Upper lobe of left lung (tissue), 4 donors: ENCODE results near the gene USP24.

Experiments used
- CTCF ChIP-seq, 6 experiments: fragments of 450-650 bp in 4 of 6; fragments of 200-600 bp in 2 of 6; sonication (generic) in 2 of 6; IDR thresholded peaks; one replicate each; pipeline ENCODE4 v1.5.1; 2016 to 2019; ENCODE audit warnings: antibody characterized with exemption in 6 of 6
- EP300 ChIP-seq, 4 donors: sonication (generic); formaldehyde crosslinking; IDR thresholded peaks; one replicate each; pipeline ENCODE4 v1.5.1; 2017; ENCODE audit warnings: antibody characterized with exemption in 4 of 4, control low read depth in 2 of 4
- POLR2A ChIP-seq, 4 donors: fragments of 450-650 bp; IDR thresholded peaks; one replicate each; pipeline ENCODE4 v1.5.1; 2016 to 2017; ENCODE audit warnings: antibody characterized with exemption in 4 of 4, mild to moderate bottlenecking in 2 of 4
- POLR2AphosphoS5 ChIP-seq, 2 donors: sonication (generic); formaldehyde crosslinking; IDR thresholded peaks; one replicate each; pipeline ENCODE4 v1.5.1; 2017; ENCODE audit warnings: antibody characterized with exemption in 2 of 2

- TF ChIP-seq CTCF (IDR thresholded peaks at IDR 0.05) (no peak), EP300 (IDR thresholded peaks at IDR 0.05) (no peak), POLR2A (IDR thresholded peaks at IDR 0.05) (no peak), POLR2AphosphoS5 (IDR thresholded peaks at IDR 0.05) (no peak)
Observed at GRCh38 chr1:55184859-55185258, 30.3 kb downstream of the USP24 start.
